SW480 (cell line): Measurements from ENCODE around the gene FPGS.
A peak's percentile ranks its signal among the peaks of the same experiment; 100 is the strongest.
"Not testable (repeated sequence)": the region's sequence is repeated elsewhere in the genome, so short reads cannot be mapped to it uniquely, and the experiment has no call there.

Experiments used
- DNase-seq: peaks from one replicate; pipeline ENCODE4 v3.0.0-alpha.2; 2016; ENCODE audit warnings: low spot score

The FPGS gene

GRCh38 chr9:127812936-127813675 lies 10.4 kb downstream of the FPGS start:
- no peak for DNase-seq

DNA sequence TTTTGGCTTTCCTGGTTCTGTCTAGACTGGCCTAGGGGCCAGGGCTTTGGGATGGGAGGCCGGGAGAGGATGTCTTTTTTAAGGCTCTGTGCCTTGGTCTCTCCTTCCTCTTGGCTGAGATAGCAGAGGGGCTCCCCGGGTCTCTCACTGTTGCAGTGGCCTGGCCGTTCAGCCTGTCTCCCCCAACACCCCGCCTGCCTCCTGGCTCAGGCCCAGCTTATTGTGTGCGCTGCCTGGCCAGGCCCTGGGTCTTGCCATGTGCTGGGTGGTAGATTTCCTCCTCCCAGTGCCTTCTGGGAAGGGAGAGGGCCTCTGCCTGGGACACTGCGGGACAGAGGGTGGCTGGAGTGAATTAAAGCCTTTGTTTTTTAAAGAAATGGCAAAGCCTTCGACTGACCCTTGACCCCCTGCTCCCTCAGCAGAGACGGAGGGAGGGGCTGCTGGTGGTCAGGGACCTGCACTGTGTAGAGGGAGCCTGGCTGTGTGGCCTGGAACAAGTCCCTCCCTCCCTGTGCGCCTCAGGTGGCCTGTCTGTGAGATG lies 11.1 kb downstream of the FPGS start:
- no peak for DNase-seq

GRCh38 chr9:127814619-127815511 lies 12.2 kb downstream of the FPGS start:
- no peak for DNase-seq

- no peak for DNase-seq
These were observed 13.1 kb downstream of the FPGS start for GRCh38 chr9:127815512-127816361.

DNA sequence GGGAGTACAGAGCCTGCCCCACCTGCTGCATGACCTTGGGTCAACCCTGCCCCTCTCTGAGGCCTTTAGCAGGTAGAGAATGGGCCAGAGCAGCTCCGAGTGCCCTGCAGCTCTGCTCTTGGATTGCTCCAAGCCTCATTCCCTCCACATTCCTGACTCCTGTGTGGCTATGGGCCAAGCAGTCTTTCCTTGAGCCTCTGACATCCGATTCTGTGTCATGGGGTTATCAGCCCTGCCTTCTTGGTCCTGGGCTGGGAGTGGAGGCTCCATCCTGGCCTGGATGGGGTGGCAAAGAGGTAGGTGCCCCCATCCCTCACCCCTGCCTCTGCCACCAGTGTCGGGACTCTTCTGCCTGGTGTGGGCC lies 13.7 kb downstream of the FPGS start:
- no peak for DNase-seq

DNA sequence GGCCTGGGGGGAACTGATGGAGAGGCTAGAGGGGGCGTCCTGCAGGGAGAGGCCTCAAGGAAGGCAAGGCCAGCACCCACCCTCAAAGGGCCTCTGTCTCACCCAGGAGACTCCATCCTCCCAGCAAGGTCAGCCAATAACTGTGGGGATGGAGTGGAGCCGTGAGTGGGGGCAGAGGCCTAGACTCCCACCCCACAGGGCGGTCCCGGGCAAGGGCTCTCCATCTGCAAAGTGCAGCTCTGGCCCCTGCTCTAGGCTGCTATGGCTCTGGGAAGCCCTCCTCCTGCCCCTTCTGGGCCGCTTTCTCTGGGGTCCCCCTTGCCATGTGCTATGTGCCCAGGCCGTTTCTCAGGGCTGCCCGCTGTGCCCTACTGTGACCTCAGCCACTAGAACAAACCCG lies 14.0 kb downstream of the FPGS start:
- DNase-seq, result no peak

DNA sequence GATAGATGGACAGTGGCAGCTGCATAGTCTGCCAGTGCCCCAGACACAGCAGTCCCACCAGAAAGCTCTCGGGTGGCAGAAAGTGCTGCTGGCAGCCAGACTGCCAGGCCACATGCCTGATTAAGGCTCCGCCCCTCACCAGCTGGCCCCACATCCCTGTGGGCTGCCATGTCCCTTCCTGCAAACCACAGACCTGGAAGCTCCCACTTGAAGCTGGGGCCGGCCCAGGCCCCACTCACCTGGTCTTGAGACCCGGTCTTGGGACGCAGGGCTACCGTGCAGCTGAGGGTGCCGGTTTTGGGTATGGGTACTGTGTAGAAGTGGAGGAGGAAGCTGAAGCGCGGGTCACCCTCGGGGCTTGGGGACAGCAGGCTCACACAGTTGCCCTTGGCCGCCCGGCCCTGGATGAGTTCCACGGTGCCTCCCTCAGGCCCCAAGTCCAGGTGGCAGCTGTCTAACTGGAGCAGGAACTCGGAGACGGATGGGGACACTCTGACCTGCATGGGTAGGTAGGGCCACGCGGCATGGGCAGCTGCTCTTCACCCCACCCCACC lies 15.3 kb downstream of the FPGS start:
- DNase-seq, result no peak

GRCh38 chr9:127818574-127818973 lies 15.9 kb downstream of the FPGS start:
- no peak for DNase-seq

DNA sequence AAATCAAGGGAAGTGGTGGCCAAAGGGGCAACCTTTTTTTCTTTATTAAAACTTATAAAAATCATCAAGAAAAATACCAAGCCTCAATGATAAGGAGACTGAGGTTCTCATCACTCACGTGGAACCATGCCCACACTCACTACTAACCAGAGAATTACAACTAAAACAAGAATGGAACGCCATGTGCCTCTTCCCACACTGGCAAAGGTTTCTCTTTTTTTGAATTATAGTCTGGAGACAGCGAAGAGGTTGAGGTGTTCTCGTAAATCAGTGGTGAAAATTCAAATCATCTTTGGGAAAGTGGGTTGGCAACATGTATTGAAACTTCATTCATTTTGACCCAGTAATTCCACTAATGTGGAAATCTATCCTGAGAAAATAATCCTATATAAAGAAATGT lies 19.4 kb downstream of the FPGS start:
- no peak for DNase-seq

DNA sequence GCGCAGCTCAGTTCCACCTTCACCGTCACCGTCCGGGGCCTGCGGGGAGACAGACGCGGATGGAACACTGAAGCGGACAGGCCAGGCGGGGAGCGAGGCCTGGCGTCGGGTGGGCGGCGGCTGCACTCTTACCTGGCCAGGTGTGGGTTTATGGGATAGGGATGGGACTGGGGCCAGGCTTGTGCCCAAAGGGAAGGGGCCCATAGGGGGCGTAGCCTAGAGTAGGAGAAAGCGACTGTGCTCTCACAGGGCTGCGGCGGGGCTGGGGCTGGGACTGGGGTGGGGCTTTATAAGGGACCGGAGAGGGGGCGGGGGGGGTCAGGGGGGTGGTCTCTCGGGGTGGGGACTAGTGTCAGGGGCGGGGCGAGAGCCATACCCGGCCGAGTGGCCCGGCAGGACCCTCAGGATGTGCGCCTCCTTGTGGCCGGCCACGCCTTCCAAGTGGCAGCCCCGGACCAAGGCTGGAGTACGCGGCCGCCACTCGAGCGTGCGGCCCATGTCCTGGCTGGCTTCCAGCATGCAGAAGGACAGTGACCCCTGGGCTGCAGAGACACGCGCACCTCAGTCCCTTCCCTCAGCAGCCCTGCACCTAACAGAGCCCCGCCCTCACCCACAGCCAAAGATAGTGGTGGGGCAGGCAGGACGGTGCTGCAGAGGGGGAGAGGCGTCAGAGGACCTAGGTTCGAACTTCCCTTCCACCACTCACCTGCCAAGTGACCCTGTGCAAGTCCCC lies 22.8 kb downstream of the FPGS start:
- peak; percentile 15 for DNase-seq

- no peak for DNase-seq
These were observed 23.7 kb downstream of the FPGS start for GRCh38 chr9:127826253-127826913.

GRCh38 chr9:127828262-127829031 lies 25.8 kb downstream of the FPGS start:
- peak; percentile 78 for DNase-seq

DNA sequence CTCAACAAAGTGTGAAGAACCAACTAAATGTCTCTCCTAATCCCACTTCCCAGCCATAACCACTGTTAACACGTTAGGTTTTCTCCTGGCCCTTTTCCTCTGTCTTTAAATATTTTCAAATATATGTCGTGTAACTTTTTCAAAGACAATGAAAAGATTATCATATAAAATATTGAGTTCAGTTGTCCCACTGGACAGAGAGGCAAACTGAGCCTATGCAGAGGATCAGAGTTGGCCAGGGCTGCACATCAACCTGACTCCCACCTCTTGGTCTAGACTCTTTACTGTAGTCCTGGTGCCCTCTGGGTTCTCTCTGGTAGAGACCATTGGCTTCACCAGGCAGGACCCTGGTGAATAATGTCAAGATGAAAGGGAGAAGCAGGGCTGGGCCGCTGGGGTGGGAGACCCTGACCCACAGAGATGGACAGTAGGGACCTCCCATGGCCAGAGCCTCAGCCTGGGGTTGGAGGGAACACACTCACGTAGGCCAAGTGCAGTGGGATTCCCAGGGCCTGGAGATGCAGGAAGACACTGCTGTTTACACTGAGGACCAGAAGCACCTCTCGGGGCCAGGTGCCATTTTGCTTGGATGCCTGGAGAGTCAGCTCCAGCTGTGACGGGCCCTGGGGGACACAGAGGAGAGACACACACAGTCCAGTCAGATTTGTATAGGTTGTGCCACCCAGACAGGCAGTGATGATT lies 26.7 kb downstream of the FPGS start:
- DNase-seq, result no peak

GRCh38 chr9:127832248-127832647 lies 29.6 kb downstream of the FPGS start:
- DNase-seq, result no peak

DNA sequence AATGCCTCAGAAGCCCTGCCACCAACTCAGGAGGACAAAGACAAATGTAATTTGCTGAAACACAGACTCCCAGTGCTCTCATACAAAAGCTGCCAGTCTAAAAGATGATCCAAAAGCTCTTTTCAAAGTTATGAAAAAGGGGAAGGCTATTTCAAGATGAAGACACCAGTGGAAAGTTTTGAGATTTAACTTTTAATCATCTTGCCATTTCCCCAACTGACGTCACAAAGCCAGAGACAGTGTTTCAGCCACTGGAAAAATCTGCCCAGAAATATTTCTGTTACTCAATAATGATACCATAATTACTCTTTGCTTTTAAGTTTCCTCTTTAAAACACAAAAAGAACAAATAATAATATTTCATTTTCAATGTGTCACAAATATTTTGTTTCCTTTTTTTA lies 30.9 kb downstream of the FPGS start:
- no peak for DNase-seq

GRCh38 chr9:127835991-127836516 lies 33.4 kb downstream of the FPGS start:
- no peak for DNase-seq

- not testable (repeated sequence) for DNase-seq
These were observed 33.9 kb downstream of the FPGS start for GRCh38 chr9:127836561-127836960.

GRCh38 chr9:127837346-127837745 lies 34.7 kb downstream of the FPGS start:
- no peak for DNase-seq
